Measurements from ENCODE around the gene SIVA1. TPM values are rescaled to one million over a fixed set of nuclear protein-coding genes. Genes with fewer than 3 reads are reported as not detected.

Gene SIVA1
- total and polyA plus RNA-seq, 4 donors, result 67.5 to 212 (median 128) TPM

- TF ChIP-seq, protein P1, sequence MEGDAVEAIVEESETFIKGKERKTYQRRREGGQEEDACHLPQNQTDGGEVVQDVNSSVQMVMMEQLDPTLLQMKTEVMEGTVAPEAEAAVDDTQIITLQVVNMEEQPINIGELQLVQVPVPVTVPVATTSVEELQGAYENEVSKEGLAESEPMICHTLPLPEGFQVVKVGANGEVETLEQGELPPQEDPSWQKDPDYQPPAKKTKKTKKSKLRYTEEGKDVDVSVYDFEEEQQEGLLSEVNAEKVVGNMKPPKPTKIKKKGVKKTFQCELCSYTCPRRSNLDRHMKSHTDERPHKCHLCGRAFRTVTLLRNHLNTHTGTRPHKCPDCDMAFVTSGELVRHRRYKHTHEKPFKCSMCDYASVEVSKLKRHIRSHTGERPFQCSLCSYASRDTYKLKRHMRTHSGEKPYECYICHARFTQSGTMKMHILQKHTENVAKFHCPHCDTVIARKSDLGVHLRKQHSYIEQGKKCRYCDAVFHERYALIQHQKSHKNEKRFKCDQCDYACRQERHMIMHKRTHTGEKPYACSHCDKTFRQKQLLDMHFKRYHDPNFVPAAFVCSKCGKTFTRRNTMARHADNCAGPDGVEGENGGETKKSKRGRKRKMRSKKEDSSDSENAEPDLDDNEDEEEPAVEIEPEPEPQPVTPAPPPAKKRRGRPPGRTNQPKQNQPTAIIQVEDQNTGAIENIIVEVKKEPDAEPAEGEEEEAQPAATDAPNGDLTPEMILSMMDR (IDR thresholded peaks at IDR 0.05; ENCODE audit: control extremely low read depth, extremely low read depth), result no peak
- Histone ChIP-seq H3K27me3 (ENCODE audit: control insufficient read depth in 3 of 3, insufficient read depth in 3 of 3, low read length in 2 of 3) (no peaks in the 10 kb centered on the region), H3K36me3 (ENCODE audit: control insufficient read depth in 4 of 4, insufficient read depth in 4 of 4, low read length in 4 of 4) (peaks cover 0 to 4% (median 2%) of the 10 kb centered on the region in 4 donors), H3K27ac (ENCODE audit: low read depth in 1 of 2, low read length in 1 of 2) (no peak overlapping the region), H3K9me3 (ENCODE audit: control insufficient read depth in 4 of 4, insufficient read depth in 3 of 4, low read length in 3 of 4) (no peaks in the 10 kb centered on the region), H3K9ac (ENCODE audit: insufficient read depth in 1 of 2, low read length in 2 of 2) (no peak overlapping the region), H3K4me3 (no peak overlapping the region), H3K4me1 (ENCODE audit: control insufficient read depth in 5 of 5, insufficient read depth in 5 of 5, low read length in 5 of 5) (peaks cover 0 to 43% (median 24%) of the 10 kb centered on the region in 5 donors)
- DNase-seq (no peak), ATAC-seq (ENCODE audit: insufficient read depth, low FRiP score) (no peak)
- WGBS, 2 donors, result 95% methylated on average over 10 of the region's 10 CpGs
Measured at GRCh38 chr14:104744484-104744883, 8.5 kb upstream of the SIVA1 start.

- 94 to 95% methylated on average over 9 of the region's 9 CpGs for WGBS, 2 donors
Measured at GRCh38 chr14:104745431-104745830, 7.5 kb upstream of the SIVA1 start.

DNA sequence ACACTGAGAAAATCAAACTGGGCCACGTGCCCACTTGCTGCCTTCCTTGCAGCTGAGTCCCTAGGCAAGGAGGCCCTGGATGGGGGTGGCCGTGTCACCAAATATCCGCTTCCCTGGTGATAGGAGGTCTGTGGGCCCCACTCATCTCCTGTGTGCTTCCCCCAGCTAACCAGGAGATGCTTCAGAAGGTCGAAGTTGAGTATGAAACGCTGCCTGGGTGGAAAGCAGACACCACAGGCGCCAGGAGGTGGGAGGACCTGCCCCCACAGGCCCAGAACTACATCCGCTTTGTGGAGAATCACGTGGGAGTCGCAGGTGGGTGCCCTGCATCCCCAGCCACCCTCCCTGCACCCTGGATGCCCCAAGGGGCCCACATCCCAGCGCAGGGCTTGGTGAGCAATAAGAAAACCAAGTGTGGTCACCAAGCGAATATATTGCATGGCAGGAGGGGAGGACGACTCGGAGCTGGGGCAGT, 6.8 kb upstream of the SIVA1 start:
- ATAC-seq (ENCODE audit: insufficient read depth, low FRiP score) (no peak), DNase-seq (peak in 1 of 3 donors; percentile 42)
- TF ChIP-seq, protein P1 (IDR thresholded peaks at IDR 0.05; ENCODE audit: control extremely low read depth, extremely low read depth), result no peak
- WGBS, 2 donors, result 81 to 91% methylated on average over 13 of the region's 13 CpGs
- Histone ChIP-seq H3K9ac (ENCODE audit: insufficient read depth in 1 of 2, low read length in 2 of 2) (peak overlapping the region in 1 of 2 donors; percentile 54), H3K4me1 (ENCODE audit: control insufficient read depth in 5 of 5, insufficient read depth in 5 of 5, low read length in 5 of 5) (peaks cover 0 to 46% (median 24%) of the 10 kb centered on the region in 5 donors), H3K4me3 (no peak overlapping the region), H3K9me3 (ENCODE audit: control insufficient read depth in 4 of 4, insufficient read depth in 3 of 4, low read length in 3 of 4) (no peaks in the 10 kb centered on the region), H3K27ac (ENCODE audit: low read depth in 1 of 2, low read length in 1 of 2) (peak overlapping the region in 1 of 2 donors; percentile 0), H3K27me3 (ENCODE audit: control insufficient read depth in 3 of 3, insufficient read depth in 3 of 3, low read length in 2 of 3) (no peaks in the 10 kb centered on the region), H3K36me3 (ENCODE audit: control insufficient read depth in 4 of 4, insufficient read depth in 4 of 4, low read length in 4 of 4) (peaks cover 0 to 3% (median 1%) of the 10 kb centered on the region in 4 donors)

More at GRCh38 chr14:104745431-104745830, 7.5 kb upstream of the SIVA1 start:
- H3K4me1 ChIP-seq (ENCODE audit: control insufficient read depth in 5 of 5, insufficient read depth in 5 of 5, low read length in 5 of 5), result peaks cover 0 to 46% (median 24%) of the 10 kb centered on the region in 5 donors
- no peaks in the 10 kb centered on the region for H3K9me3 ChIP-seq (ENCODE audit: control insufficient read depth in 4 of 4, insufficient read depth in 3 of 4, low read length in 3 of 4)
- no peak for ATAC-seq (ENCODE audit: insufficient read depth, low FRiP score)
- peak overlapping the region in 1 of 2 donors; percentile 54 for H3K9ac ChIP-seq (ENCODE audit: insufficient read depth in 1 of 2, low read length in 2 of 2)
- no peak for DNase-seq
- H3K27me3 ChIP-seq (ENCODE audit: control insufficient read depth in 3 of 3, insufficient read depth in 3 of 3, low read length in 2 of 3), result no peaks in the 10 kb centered on the region
- no peak overlapping the region for H3K27ac ChIP-seq (ENCODE audit: low read depth in 1 of 2, low read length in 1 of 2)
- TF ChIP-seq, protein P1 (IDR thresholded peaks at IDR 0.05; ENCODE audit: control extremely low read depth, extremely low read depth), result no peak
- H3K4me3 ChIP-seq, result no peak overlapping the region
- H3K36me3 ChIP-seq (ENCODE audit: control insufficient read depth in 4 of 4, insufficient read depth in 4 of 4, low read length in 4 of 4), result peaks cover 0 to 3% (median 1%) of the 10 kb centered on the region in 4 donors
